Measurements from ENCODE around the gene H2BK1. TPM values are rescaled to one million over a fixed set of nuclear protein-coding genes. Genes with fewer than 3 reads are reported as not detected.

H2BK1 gene
- total RNA-seq (2021; ENCODE audit: unreplicated experiment), result 0.69 TPM
- not detected in 2 replicates for polyA plus RNA-seq (2012)
- percentile 47 among the genes with signal in this experiment for Bru-seq, nascent RNA
- percentile 78 among the genes with signal in this experiment for BruChase-seq, experiment 1, labeled RNA remaining after a 6-hour chase
- BruChase-seq, experiment 2, labeled RNA remaining after a 2-hour chase, result percentile 62 among the genes with signal in this experiment
- long read RNA-seq, partial matches to known transcripts, result 0 of 1 reads
- long read RNA-seq, other reads (novel, unspliced or antisense), result 1 of 1 reads

GRCh38 chr7:151210087-151210854 lies at the start of gene H2BK1:
Gene H2BK1 (minus strand): TSS chr7:151210488. CDS start chr7:151210318, 170 bp downstream.
- no peaks in the 10 kb centered on the region for H4K20me1 ChIP-seq (ENCODE audit: insufficient read depth)
- H3K9ac ChIP-seq (ENCODE audit: low read length), result no peak within 1 kb of the TSS
- POLR2A ChIA-PET, result no interaction called here
- CTCF ChIA-PET, result no interaction called here
- H3K4me2 ChIP-seq (ENCODE audit: low read length), result no peak within 1 kb of the TSS
- H3K4me1 ChIP-seq (ENCODE audit: control insufficient read depth in 1 of 2, insufficient read depth in 2 of 2, low read length in 2 of 2), result no peaks in the 10 kb centered on the region
- H3K27me3 ChIP-seq (ENCODE audit: insufficient read depth, low read length), result no peaks in the 10 kb centered on the region
- TF ChIP-seq TCF7L2 (IDR thresholded peaks at IDR 0.05; ENCODE audit: borderline replicate concordance, extremely low read depth, insufficient read depth, insufficient read length) (no peak), MAX (IDR thresholded peaks at IDR 0.05) (no peak), POLR2AphosphoS5 (IDR thresholded peaks at IDR 0.05; ENCODE audit: low read depth, low read length) (no peak), ZBTB33 (IDR thresholded peaks at IDR 0.05; ENCODE audit: extremely low read depth, insufficient replicate concordance, low read length) (no peak), ZFX (IDR thresholded peaks at IDR 0.05) (no peak), EZH2 (IDR thresholded peaks at IDR 0.05) (no peak), SRF (IDR thresholded peaks at IDR 0.05; ENCODE audit: low read depth) (no peak), YY1 (IDR thresholded peaks at IDR 0.05; ENCODE audit: extremely low read depth, insufficient replicate concordance, low read depth, low read length) (no peak)
- peaks cover 14 to 25% of the 10 kb centered on the region in 2 experiments; a peak in 3 of 4 replicates for H3K36me3 ChIP-seq (ENCODE audit: control insufficient read depth in 1 of 2, insufficient read depth in 2 of 2, low read length in 2 of 2)
- no peak for ATAC-seq
- no peak for DNase-seq (ENCODE audit: low read depth, low spot score)
- H3K4me3 ChIP-seq (replicated peaks in 1 of 2; ENCODE audit: low read depth in 1 of 2, low read length in 2 of 2), result no peak within 1 kb of the TSS
- BruUV-seq (replicated peaks), result no TSS peak
- H3K9me2 ChIP-seq (ENCODE audit: insufficient read depth), result no peaks in the 10 kb centered on the region
- RAD21 ChIA-PET (ENCODE audit: low non-redundant PET in 1 of 2, low total read pairs in 2 of 2, uncharacterized antibody in 2 of 2, unreplicated experiment in 2 of 2), result no interaction called here
- H3K79me2 ChIP-seq (ENCODE audit: insufficient read depth, low read length), result no peaks in the 10 kb centered on the region
- H3K9me3 ChIP-seq (ENCODE audit: control insufficient read depth in 1 of 2, insufficient read depth in 1 of 2, low read depth in 1 of 2, low read length in 2 of 2), result no peaks in the 10 kb centered on the region
- intact Hi-C loops (cut with micrococcal nuclease), result no loop called here
- no peak within 1 kb of the TSS for H3K27ac ChIP-seq (ENCODE audit: low read depth, low read length)
- H2AFZ ChIP-seq (ENCODE audit: low read depth, low read length, poor library complexity, severe bottlenecking), result no peak within 1 kb of the TSS

Data from HCT116 (cell line).